Kidney capillary endothelial cell (primary cell): Measurements from ENCODE around the gene TMEM175.

Experiments
- DNase-seq: peaks from one replicate; pipeline ENCODE4 v3.0.0-alpha.2; 2018; ENCODE audit warnings: low spot score

TMEM175 gene

GRCh38 chr4:1003271-1004070 is 71.2 kb downstream of the TMEM175 start:
- DNase-seq, result no peak

GRCh38 chr4:1004071-1004418 is 71.8 kb downstream of the TMEM175 start:
- DNase-seq, result no peak

DNA sequence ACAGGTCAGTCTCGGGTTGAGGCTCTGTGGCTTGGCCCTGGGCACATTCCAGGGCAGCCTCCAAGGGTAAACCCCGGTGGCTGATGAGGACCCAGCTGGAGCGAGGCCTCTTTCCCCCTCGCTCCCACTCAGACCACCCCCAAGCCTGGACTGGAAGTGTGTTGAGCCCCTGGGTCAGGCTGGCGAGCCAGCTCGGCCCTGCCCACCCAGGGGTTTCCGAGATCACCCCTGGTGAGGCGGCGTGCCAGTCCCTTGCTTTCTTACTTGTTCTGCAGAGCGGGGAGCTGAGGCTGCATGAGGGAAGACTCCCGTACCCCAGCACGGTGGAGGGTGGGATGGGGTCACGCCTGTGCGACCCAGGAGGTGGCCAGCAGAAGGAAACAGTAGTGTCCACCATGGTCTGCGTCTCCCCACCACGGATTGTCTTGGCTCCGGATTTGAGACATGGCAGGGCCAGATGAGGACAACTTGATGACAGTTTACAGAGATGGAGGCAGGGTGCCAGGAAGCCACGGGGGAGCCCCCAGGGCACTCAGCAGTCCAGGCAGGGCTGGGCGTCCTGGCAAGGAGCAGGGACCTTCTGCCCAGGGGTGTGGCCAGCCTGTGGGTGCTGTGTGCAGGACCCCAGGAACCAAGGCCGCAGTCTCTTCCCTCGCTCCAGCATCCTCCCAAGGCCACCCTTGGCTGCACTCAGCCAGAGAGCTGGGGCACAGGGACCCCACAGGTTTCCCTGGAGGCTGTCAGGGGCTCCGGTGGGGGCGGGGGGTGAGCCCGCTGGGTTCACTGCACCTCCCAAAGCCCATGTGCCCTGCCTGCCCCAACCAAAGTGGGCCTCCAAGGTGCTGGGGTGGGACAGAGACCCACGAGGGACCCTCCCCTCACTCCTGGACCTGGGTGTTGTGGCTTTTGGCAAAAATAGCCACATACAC is 72.6 kb downstream of the TMEM175 start:
- no peak for DNase-seq

DNA sequence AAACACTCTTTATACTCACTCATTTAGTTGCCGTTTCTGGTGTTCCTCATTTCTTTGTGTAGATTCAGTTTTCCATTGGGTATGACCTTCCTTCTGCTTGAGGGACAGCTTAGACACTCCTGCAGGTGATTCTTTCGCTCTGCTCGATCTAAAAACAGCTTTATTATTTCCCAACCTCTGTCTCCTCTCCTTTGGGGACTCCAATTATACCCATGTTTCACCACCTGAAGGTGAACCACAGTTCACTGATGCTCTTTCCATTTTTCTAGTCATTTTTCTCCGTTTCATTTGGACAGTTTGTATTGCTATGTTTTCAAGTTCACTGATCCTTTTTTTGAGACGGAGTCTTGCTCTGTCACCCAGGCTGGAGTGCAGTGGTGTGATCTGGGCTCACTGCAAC is 74.6 kb downstream of the TMEM175 start:
- no peak for DNase-seq
